Liver (tissue), 3 donors: ENCODE results near the gene ZMYM2.

Experiments
- EGR1 ChIP-seq, 2 donors: IDR thresholded peaks; 2 replicates each; pipeline ENCODE4 v1.6.1; 2016 to 2018; ENCODE audit warnings: antibody characterized with exemption in 2 of 2, low read depth in 2 of 2
- GABPA ChIP-seq, 2 donors: IDR thresholded peaks in 1 of 2; conservative IDR thresholded peaks in 1 of 2; 2 replicates each; pipeline ENCODE4 v1.6.1; 2016; ENCODE audit warnings: antibody characterized with exemption in 2 of 2, mild to moderate bottlenecking in 1 of 2, moderate library complexity in 1 of 2
- JUND ChIP-seq, 2 donors: IDR thresholded peaks; 2 replicates each; pipeline ENCODE4 v1.6.1; 2016; ENCODE audit warnings: antibody characterized with exemption in 2 of 2
- MAX ChIP-seq: IDR thresholded peaks from 2 replicates; pipeline ENCODE4 v1.6.1; 2016; ENCODE audit warnings: antibody characterized with exemption
- RAD21 ChIP-seq, 2 donors: IDR thresholded peaks; 2 replicates each; pipeline ENCODE4 v1.6.1; 2016; ENCODE audit warnings: antibody characterized with exemption in 2 of 2, mild to moderate bottlenecking in 2 of 2
- SP1 ChIP-seq: IDR thresholded peaks from 2 replicates; pipeline ENCODE4 v1.6.1; 2018; ENCODE audit warnings: antibody characterized with exemption, mild to moderate bottlenecking
- TAF1 ChIP-seq: conservative IDR thresholded peaks from 2 replicates; pipeline ENCODE4 v1.6.1; 2016; ENCODE audit warnings: antibody characterized with exemption, mild to moderate bottlenecking
- YY1 ChIP-seq: IDR thresholded peaks from 2 replicates; pipeline ENCODE4 v1.6.1; 2016; ENCODE audit warnings: antibody characterized with exemption, mild to moderate bottlenecking
- ZBTB33 ChIP-seq: IDR thresholded peaks from 2 replicates; pipeline ENCODE4 v1.6.1; 2016; ENCODE audit warnings: antibody characterized with exemption
- TF ChIP-seq, protein P1 (sequence below): fragments of 150-350 bp; IDR thresholded peaks from 2 replicates; pipeline ENCODE4 v1.5.1; 2017; ENCODE audit warnings: improper control_type of control experiment, low read depth, low read length; ENCODE audit not compliant: missing input control
- TF ChIP-seq, protein P2 (sequence below): IDR thresholded peaks from 2 replicates; pipeline ENCODE4 v1.6.1; 2016; ENCODE audit warnings: antibody characterized with exemption, mild to moderate bottlenecking
- donor health status: healthy.
- donor health status: healthy.

- TF ChIP-seq TAF1 (no peak), MAX (no peak), JUND (IDR thresholded peaks at IDR 0.05) (no peak), YY1 (no peak), RAD21 (IDR thresholded peaks at IDR 0.05) (no peak), GABPA (IDR thresholded peaks at IDR 0.05 in 1 of 2, conservative IDR thresholded peaks at IDR 0.05 in 1 of 2) (no peak), ZBTB33 (no peak), EGR1 (IDR thresholded peaks at IDR 0.05; ENCODE audit: low read depth in 2 of 2) (no peak), SP1 (no peak)
- TF ChIP-seq, protein P1, sequence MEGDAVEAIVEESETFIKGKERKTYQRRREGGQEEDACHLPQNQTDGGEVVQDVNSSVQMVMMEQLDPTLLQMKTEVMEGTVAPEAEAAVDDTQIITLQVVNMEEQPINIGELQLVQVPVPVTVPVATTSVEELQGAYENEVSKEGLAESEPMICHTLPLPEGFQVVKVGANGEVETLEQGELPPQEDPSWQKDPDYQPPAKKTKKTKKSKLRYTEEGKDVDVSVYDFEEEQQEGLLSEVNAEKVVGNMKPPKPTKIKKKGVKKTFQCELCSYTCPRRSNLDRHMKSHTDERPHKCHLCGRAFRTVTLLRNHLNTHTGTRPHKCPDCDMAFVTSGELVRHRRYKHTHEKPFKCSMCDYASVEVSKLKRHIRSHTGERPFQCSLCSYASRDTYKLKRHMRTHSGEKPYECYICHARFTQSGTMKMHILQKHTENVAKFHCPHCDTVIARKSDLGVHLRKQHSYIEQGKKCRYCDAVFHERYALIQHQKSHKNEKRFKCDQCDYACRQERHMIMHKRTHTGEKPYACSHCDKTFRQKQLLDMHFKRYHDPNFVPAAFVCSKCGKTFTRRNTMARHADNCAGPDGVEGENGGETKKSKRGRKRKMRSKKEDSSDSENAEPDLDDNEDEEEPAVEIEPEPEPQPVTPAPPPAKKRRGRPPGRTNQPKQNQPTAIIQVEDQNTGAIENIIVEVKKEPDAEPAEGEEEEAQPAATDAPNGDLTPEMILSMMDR, result no peak
- TF ChIP-seq, protein P2, sequence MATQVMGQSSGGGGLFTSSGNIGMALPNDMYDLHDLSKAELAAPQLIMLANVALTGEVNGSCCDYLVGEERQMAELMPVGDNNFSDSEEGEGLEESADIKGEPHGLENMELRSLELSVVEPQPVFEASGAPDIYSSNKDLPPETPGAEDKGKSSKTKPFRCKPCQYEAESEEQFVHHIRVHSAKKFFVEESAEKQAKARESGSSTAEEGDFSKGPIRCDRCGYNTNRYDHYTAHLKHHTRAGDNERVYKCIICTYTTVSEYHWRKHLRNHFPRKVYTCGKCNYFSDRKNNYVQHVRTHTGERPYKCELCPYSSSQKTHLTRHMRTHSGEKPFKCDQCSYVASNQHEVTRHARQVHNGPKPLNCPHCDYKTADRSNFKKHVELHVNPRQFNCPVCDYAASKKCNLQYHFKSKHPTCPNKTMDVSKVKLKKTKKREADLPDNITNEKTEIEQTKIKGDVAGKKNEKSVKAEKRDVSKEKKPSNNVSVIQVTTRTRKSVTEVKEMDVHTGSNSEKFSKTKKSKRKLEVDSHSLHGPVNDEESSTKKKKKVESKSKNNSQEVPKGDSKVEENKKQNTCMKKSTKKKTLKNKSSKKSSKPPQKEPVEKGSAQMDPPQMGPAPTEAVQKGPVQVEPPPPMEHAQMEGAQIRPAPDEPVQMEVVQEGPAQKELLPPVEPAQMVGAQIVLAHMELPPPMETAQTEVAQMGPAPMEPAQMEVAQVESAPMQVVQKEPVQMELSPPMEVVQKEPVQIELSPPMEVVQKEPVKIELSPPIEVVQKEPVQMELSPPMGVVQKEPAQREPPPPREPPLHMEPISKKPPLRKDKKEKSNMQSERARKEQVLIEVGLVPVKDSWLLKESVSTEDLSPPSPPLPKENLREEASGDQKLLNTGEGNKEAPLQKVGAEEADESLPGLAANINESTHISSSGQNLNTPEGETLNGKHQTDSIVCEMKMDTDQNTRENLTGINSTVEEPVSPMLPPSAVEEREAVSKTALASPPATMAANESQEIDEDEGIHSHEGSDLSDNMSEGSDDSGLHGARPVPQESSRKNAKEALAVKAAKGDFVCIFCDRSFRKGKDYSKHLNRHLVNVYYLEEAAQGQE, result no peak
Observed at GRCh38 chr13:19985219-19985556, 26.7 kb downstream of the ZMYM2 start.
